ENCODE data around the gene ALG12.

ALG12 gene

GRCh38 chr22:49889071-49889470 is 29.2 kb downstream of the ALG12 start:
- DNase-seq (ENCODE audit: low read depth in 3 of 3): no peak

GRCh38 chr22:49887702-49888101 is 30.5 kb downstream of the ALG12 start:
- DNase-seq (ENCODE audit: low read depth in 3 of 3): no peak

- DNase-seq (ENCODE audit: low read depth in 3 of 3): no peak
These were observed 31.2 kb downstream of the ALG12 start for GRCh38 chr22:49887064-49887451.

- no peak for DNase-seq (ENCODE audit: low read depth in 3 of 3)
These were observed 31.7 kb downstream of the ALG12 start for GRCh38 chr22:49886346-49887063.

- DNase-seq (ENCODE audit: low read depth in 3 of 3): no peak
These were observed 32.4 kb downstream of the ALG12 start for GRCh38 chr22:49885881-49886280.

GRCh38 chr22:49885281-49885680 is 33.0 kb downstream of the ALG12 start:
- no peak for DNase-seq (ENCODE audit: low read depth in 3 of 3)

- DNase-seq (ENCODE audit: low read depth in 3 of 3): no peak
These were observed 33.6 kb downstream of the ALG12 start for GRCh38 chr22:49884503-49885260.

- DNase-seq (ENCODE audit: low read depth in 3 of 3): no peak
These were observed 34.2 kb downstream of the ALG12 start for GRCh38 chr22:49884075-49884474.

GRCh38 chr22:49883294-49883640 is 35.0 kb downstream of the ALG12 start:
- DNase-seq (ENCODE audit: low read depth in 3 of 3): no peak

GRCh38 chr22:49882519-49883293 is 35.5 kb downstream of the ALG12 start:
- DNase-seq (ENCODE audit: low read depth in 3 of 3): no peak

GRCh38 chr22:49881856-49882255 is 36.4 kb downstream of the ALG12 start:
- no peak for DNase-seq (ENCODE audit: low read depth in 3 of 3)

- DNase-seq (ENCODE audit: low read depth in 3 of 3): no peak
These were observed 38.0 kb downstream of the ALG12 start for GRCh38 chr22:49880281-49880680.

GRCh38 chr22:49879871-49880270 is 38.4 kb downstream of the ALG12 start:
- no peak for DNase-seq (ENCODE audit: low read depth in 3 of 3)

GRCh38 chr22:49878206-49878605 is 40.0 kb downstream of the ALG12 start:
- DNase-seq (ENCODE audit: low read depth in 3 of 3): no peak

- no peak for DNase-seq (ENCODE audit: low read depth in 3 of 3)
These were observed 40.6 kb downstream of the ALG12 start for GRCh38 chr22:49877642-49878041.

GRCh38 chr22:49873228-49873940 is 44.9 kb downstream of the ALG12 start:
- no peak for DNase-seq (ENCODE audit: low read depth in 3 of 3)

- DNase-seq (ENCODE audit: low read depth in 3 of 3): no peak
These were observed 45.9 kb downstream of the ALG12 start for GRCh38 chr22:49872347-49872746.

- no peak for DNase-seq (ENCODE audit: low read depth in 3 of 3)
These were observed 46.8 kb downstream of the ALG12 start for GRCh38 chr22:49871482-49871881.

GRCh38 chr22:49869845-49870712 is 48.2 kb downstream of the ALG12 start:
- DNase-seq (ENCODE audit: low read depth in 3 of 3): no peak

- DNase-seq (ENCODE audit: low read depth in 3 of 3): no peak
These were observed 49.0 kb downstream of the ALG12 start for GRCh38 chr22:49869086-49869830.
